SKM-1 treated with dmso at 0.1 percent for 144 hours (cell line): ENCODE data around the gene SLC12A2.

ENCODE experiments used
- DNase-seq: peaks from one replicate; lab custom pipeline; 2025; ENCODE audit not compliant: unreplicated experiment; lab: John Stamatoyannopoulos, UW

SLC12A2 gene

GRCh38 chr5:128097224-128097623, 13.7 kb downstream of the SLC12A2 start:
- no peak for DNase-seq

GRCh38 chr5:128097781-128098180, 14.2 kb downstream of the SLC12A2 start:
- no peak for DNase-seq

GRCh38 chr5:128099944-128100343, 16.4 kb downstream of the SLC12A2 start:
- no peak for DNase-seq

- no peak for DNase-seq
Observed at GRCh38 chr5:128100860-128101557, 17.4 kb downstream of the SLC12A2 start.

- DNase-seq: no peak
Observed at GRCh38 chr5:128101676-128102075, 18.1 kb downstream of the SLC12A2 start.

GRCh38 chr5:128105203-128105602, 21.6 kb downstream of the SLC12A2 start:
- no peak for DNase-seq

- no peak for DNase-seq
Observed at GRCh38 chr5:128109138-128109537, 25.6 kb downstream of the SLC12A2 start.

GRCh38 chr5:128109766-128110165, 26.2 kb downstream of the SLC12A2 start:
- DNase-seq: no peak

- DNase-seq: no peak
Observed at GRCh38 chr5:128111818-128112448, 28.4 kb downstream of the SLC12A2 start.

GRCh38 chr5:128116445-128116844, 32.9 kb downstream of the SLC12A2 start:
- DNase-seq: no peak

GRCh38 chr5:128118214-128118613, 34.6 kb downstream of the SLC12A2 start:
- DNase-seq: no peak

- DNase-seq: no peak
Observed at GRCh38 chr5:128121651-128122050, 38.1 kb downstream of the SLC12A2 start.

GRCh38 chr5:128123936-128124335, 40.4 kb downstream of the SLC12A2 start:
- DNase-seq: no peak

- no peak for DNase-seq
Observed at GRCh38 chr5:128126241-128126640, 42.7 kb downstream of the SLC12A2 start.

- DNase-seq: no peak
Observed at GRCh38 chr5:128132499-128132898, 48.9 kb downstream of the SLC12A2 start.

GRCh38 chr5:128135286-128135685, 51.7 kb downstream of the SLC12A2 start:
- DNase-seq: no peak

- DNase-seq: no peak
Observed at GRCh38 chr5:128143911-128144310, 60.3 kb downstream of the SLC12A2 start.

GRCh38 chr5:128144491-128144890, 60.9 kb downstream of the SLC12A2 start:
- no peak for DNase-seq

GRCh38 chr5:128146671-128147070, 63.1 kb downstream of the SLC12A2 start:
- DNase-seq: no peak

- no peak for DNase-seq
Observed at GRCh38 chr5:128154943-128155342, 71.4 kb downstream of the SLC12A2 start.

GRCh38 chr5:128155776-128156175, 72.2 kb downstream of the SLC12A2 start:
- DNase-seq: no peak

GRCh38 chr5:128156521-128156920, 73.0 kb downstream of the SLC12A2 start:
- DNase-seq: no peak

- no peak for DNase-seq
Observed at GRCh38 chr5:128158342-128158741, 74.8 kb downstream of the SLC12A2 start.
